NK-92 treated with Interleukin-12 subunit alpha and Interleukin-12 subunit beta, amount 100 ng/mL, for 24 hours (cell line): ENCODE data around the gene SMARCD2.
"Not testable (repeated sequence)": the region's sequence is repeated elsewhere in the genome, so short reads cannot be mapped to it uniquely, and the experiment has no call there.

Source experiments
- DNase-seq: peaks from one replicate; lab custom pipeline; 2025; lab: John Stamatoyannopoulos, UW

SMARCD2 gene

DNA sequence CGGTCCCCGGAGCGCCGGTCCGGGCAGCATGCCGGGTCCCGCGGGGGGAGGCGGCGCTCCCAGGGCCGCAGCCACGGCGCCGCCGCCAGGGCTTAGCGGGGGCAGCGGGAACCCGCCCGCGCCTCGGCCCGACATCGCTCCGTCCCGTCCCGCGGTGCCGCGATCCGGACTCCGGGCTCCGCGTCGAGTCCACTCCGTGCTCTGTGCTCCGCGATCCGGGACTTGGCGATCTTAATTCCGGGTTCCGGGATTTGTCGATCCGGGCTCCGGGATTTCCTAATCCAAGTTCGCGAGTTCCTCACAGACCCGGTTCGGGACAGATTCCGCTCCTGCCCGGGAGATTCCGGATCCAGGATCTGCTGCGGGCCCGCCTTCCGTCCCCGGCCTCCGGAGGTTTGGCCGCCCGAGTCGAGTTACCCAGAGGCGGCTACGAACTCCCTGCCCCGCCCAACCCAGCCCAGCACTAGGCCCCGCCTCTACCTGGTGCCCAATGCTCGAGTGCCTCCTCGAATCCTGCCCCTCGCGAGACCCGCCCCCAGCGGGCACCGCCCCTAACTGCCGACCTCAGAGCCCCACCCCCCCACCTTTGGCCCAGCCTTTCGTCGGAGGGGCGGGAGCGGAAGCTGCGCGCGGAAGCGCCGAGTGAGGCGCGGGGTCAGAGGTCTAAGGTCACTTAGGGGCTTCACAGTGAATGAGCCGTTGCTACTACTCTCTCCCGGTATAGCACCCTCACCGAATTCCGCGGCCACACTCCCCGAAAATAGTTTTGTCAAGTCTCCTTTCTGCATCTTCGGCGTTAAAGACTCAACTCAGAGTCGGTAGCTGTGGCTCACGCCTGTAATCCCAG is at the start of gene SMARCD2:
Gene SMARCD2, minus strand, starts transcription at position 146 of the 847 bp plus-strand sequence. Its CDS starts 11 bp downstream, at position 135.
- peak; percentile 98 for DNase-seq

- not testable (repeated sequence) for DNase-seq
Observed at GRCh38 chr17:63889026-63889848, 46.8 kb upstream of the SMARCD2 start.

GRCh38 chr17:63885119-63885518 is 42.6 kb upstream of the SMARCD2 start:
- DNase-seq: not testable (repeated sequence)

- DNase-seq: not testable (repeated sequence)
Observed at GRCh38 chr17:63882626-63883126, 40.2 kb upstream of the SMARCD2 start.

GRCh38 chr17:63881935-63882601 is 39.6 kb upstream of the SMARCD2 start, which contains the start of gene GH2:
Gene GH2 (minus strand): TSS chr17:63881944. CDS start chr17:63881801, 143 bp downstream.
- peak; percentile 11 for DNase-seq

- not testable (repeated sequence) for DNase-seq
Observed at GRCh38 chr17:63881337-63881736, 38.9 kb upstream of the SMARCD2 start.

GRCh38 chr17:63880706-63881105 is 38.2 kb upstream of the SMARCD2 start:
- no peak for DNase-seq

- not testable (repeated sequence) for DNase-seq
Observed at GRCh38 chr17:63878413-63878812, 35.9 kb upstream of the SMARCD2 start.

GRCh38 chr17:63874693-63875092 is 32.2 kb upstream of the SMARCD2 start:
- not testable (repeated sequence) for DNase-seq

DNA sequence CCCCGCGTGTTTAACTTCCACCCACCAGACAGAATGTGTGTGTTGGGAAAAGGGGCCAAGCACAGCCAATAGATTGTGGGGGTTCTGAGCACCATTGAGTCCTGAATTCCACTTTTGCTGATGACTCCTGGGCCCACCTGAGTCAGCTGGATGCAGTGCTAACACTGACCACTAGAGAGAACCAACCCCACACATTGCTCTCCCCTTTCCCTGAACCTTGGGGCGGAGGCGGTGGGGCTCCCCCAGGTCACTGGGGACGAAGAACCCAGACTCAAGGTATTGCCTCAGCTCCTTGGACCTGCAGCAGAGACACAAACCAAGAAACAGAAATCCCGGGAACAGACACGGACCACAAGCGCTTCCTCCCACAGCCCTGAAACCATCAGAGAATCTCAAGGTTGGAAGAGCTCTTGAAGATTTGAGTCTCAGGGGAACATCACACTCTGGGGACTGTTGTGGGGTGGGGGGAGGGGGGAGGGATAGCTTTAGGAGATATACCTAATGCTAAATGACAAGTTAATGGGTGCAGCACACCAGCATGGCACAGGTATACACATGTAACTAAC is 31.7 kb upstream of the SMARCD2 start:
- DNase-seq: not testable (repeated sequence)

GRCh38 chr17:63873577-63873976 is 31.1 kb upstream of the SMARCD2 start, which contains the start of gene CSH2:
Gene CSH2 (minus strand): TSS chr17:63873677. CDS start chr17:63873614, 63 bp downstream.
- DNase-seq: not testable (repeated sequence)

DNA sequence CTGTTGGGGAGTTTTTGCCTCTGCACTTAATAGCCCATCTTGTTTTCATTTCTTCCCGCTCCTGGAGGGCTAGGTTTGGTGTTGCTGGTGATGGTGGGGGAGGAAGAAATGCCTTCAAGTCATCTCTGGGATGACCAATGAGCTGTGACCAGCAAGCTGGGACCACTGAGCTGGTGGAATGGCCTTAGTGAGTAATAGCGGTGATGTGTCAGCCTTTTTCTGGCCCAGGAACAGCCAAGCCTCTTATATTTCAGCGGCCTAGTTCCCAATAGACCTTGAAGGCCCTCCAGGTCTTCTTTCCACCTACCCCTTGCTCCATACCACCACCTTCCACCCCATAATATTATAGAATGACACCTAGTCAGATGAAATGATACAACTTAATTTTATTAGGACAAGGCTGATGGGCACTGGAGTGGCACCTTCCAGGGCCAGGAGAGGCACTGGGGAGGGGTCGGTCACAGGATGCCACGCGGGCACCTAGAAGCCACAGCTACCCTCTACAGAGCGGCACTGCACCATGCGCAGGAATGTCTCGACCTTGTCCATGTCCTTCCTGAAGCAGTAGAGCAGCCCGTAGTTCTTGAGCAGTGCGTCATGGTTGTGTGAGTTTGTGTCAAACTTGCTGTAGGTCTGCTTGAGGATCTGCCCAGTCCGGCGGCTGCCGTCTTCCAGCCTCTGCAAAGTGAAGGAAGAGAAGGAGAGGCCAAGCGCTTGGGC is 29.3 kb upstream of the SMARCD2 start:
- not testable (repeated sequence) for DNase-seq

GRCh38 chr17:63870292-63870665 is 27.8 kb upstream of the SMARCD2 start:
- not testable (repeated sequence) for DNase-seq

GRCh38 chr17:63869491-63870291 is 27.2 kb upstream of the SMARCD2 start:
- not testable (repeated sequence) for DNase-seq

DNA sequence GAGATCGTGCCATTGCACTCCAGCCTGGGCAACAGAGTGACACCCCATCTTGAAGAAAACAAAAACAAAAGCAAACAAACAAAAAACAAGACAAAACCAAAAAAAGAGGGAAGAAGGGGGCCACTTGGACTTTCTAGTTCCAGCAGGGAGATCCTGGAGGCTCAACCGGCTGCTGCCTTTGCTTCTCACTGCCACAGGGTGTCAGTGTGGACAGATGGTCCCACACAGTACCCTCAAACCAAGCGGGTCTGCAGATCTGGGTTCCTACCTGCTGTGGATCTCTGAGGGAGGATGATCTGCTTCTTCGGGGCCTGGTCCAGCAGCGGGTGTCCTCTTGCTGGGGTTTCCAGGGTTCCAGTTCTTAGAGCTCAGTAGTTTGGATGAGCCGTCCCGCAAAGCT is 24.1 kb upstream of the SMARCD2 start:
- DNase-seq: not testable (repeated sequence)

- no peak for DNase-seq
Observed at GRCh38 chr17:63859257-63859656, 16.8 kb upstream of the SMARCD2 start.

GRCh38 chr17:63856425-63856824 is 13.9 kb upstream of the SMARCD2 start:
- DNase-seq: not testable (repeated sequence)

DNA sequence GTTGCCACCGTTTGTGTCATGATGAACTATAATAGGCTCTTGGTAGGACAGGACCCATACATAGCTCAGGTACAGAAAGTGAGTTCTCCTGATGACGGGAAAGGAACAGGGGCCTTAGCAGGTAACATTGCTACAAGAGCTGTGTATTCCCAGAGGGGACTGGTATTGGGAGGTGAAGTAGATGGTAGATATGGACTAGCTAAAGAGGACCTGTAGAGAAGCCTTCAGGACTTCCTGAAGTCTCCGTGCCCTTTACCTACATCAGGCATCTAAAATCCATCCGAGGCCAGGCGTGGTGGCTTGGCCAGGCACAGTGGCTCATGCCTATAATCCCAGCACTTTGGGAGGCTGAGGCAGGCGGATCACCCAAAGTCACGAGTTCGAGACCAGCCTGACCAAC is 12.7 kb upstream of the SMARCD2 start:
- no peak for DNase-seq

- no peak for DNase-seq
Observed at GRCh38 chr17:63854709-63855108, 12.2 kb upstream of the SMARCD2 start.

- DNase-seq: no peak
Observed at GRCh38 chr17:63853260-63853659, 10.8 kb upstream of the SMARCD2 start.
